Keratinocyte (primary cell): Measurements from ENCODE around the gene ACACB. TPM values are rescaled to one million over a fixed set of nuclear protein-coding genes. Genes with fewer than 3 reads are reported as not detected.

Experiments
- DNase-seq: peaks from one replicate; pipeline ENCODE4 v3.0.0-alpha.2; 2011; ENCODE audit warnings: low read depth, missing footprints, low spot score
- FAIRE-seq: peaks from 2 replicates; lab custom pipeline; 2011; peaks lifted over from hg19 to GRCh38; lab: Jason Lieb, UNC
- H2AFZ ChIP-seq: 2 replicates; pipeline ENCODE4 v1.6.0; 2012; ENCODE audit warnings: low read length, control low read depth, inconsistent platforms; ENCODE audit not compliant: control insufficient read depth
- H3K27ac ChIP-seq: 2 replicates; pipeline ENCODE4 v1.5.1; 2011; ENCODE audit warnings: low read length; ENCODE audit not compliant: control insufficient read depth, insufficient read depth
- H3K27me3 ChIP-seq: 3 replicates; pipeline ENCODE4 v1.6.0; 2011; ENCODE audit warnings: low read length; ENCODE audit not compliant: control insufficient read depth, insufficient read depth; ENCODE audit errors: extremely low read depth
- H3K36me3 ChIP-seq, 2 experiments: 2 replicates in 1 of 2; 3 replicates in 1 of 2; pipeline ENCODE4 v1.5.1; 2011; ENCODE audit warnings: low read length in 2 of 2, mild to moderate bottlenecking in 1 of 2; ENCODE audit not compliant: control insufficient read depth in 2 of 2, insufficient read depth in 2 of 2; ENCODE audit errors: extremely low read depth in 1 of 2
- H3K4me1 ChIP-seq: 3 replicates; pipeline ENCODE4 v1.5.1; 2011; ENCODE audit warnings: low read length; ENCODE audit not compliant: control insufficient read depth, insufficient read depth; ENCODE audit errors: extremely low read depth
- H3K4me2 ChIP-seq: 3 replicates; pipeline ENCODE4 v1.6.0; 2011; ENCODE audit warnings: low read depth, low read length; ENCODE audit not compliant: control insufficient read depth, insufficient read depth; ENCODE audit errors: extremely low read depth
- H3K4me3 ChIP-seq, 3 experiments: fragments of 200-600 bp in 1 of 3; sonication (generic) in 1 of 3; 2 replicates in 2 of 3; 3 replicates in 1 of 3; pipeline ENCODE4 v1.5.1; 2011 to 2016; ENCODE audit warnings: low read length in 3 of 3, mild to moderate bottlenecking in 3 of 3, control low read depth in 2 of 3, inconsistent platforms in 1 of 3, low read depth in 1 of 3, mixed read lengths in 1 of 3, mixed run types in 1 of 3, moderate library complexity in 1 of 3; ENCODE audit not compliant: control insufficient read depth in 2 of 3, insufficient read depth in 2 of 3; ENCODE audit errors: extremely low read depth in 1 of 3
- H3K79me2 ChIP-seq: 2 replicates; pipeline ENCODE4 v1.6.0; 2012; ENCODE audit warnings: low read length; ENCODE audit not compliant: control insufficient read depth, insufficient read depth
- H3K9ac ChIP-seq: 3 replicates; pipeline ENCODE4 v1.6.0; 2011; ENCODE audit warnings: low read length; ENCODE audit not compliant: control insufficient read depth, insufficient read depth; ENCODE audit errors: extremely low read depth
- H3K9me1 ChIP-seq: 3 replicates; pipeline ENCODE4 v1.6.0; 2011; ENCODE audit warnings: low read length; ENCODE audit not compliant: control insufficient read depth, insufficient read depth; ENCODE audit errors: extremely low read depth
- H3K9me3 ChIP-seq: 2 replicates; pipeline ENCODE4 v1.5.1; 2012; ENCODE audit warnings: low read depth, low read length; ENCODE audit not compliant: control insufficient read depth
- H4K20me1 ChIP-seq: 3 replicates; pipeline ENCODE4 v1.6.0; 2011; ENCODE audit warnings: low read length; ENCODE audit not compliant: control insufficient read depth, insufficient read depth; ENCODE audit errors: extremely low read depth
- EZH2 ChIP-seq: IDR thresholded peaks from one replicate; pipeline ENCODE4 v1.6.1; 2012; ENCODE audit warnings: inconsistent platforms, mild to moderate bottlenecking, low read length, moderate library complexity
- dilution Hi-C: fragments of 300-500 bp; cut with MboI; formaldehyde crosslinking; loops from one replicate; pipeline ENCODE4 v1.7.0; 2020; ENCODE audit warnings: low sequenced_read_pairs; ENCODE audit not compliant: extremely low pct_ligation_motif_present
- polyA plus RNA-seq, 5 experiments: library from polyadenylated mRNA; depleted of rRNA in 3 of 5; stranded (reverse) in 3 of 5; stranded (forward) in 1 of 5; unstranded in 1 of 5; fragments of >200 nt; gene quantifications; 1 replicate in 1 of 5; 2 replicates in 3 of 5; 3 replicates in 1 of 5; pipeline versions ENCODE4 v1.2.1 to v1.2.3, GENCODE V29; 2011 to 2012; ENCODE audit warnings: missing spikeins in 2 of 5, low read depth in 1 of 5, low replicate concordance in 1 of 5
- TF ChIP-seq, protein P1 (sequence below), 3 experiments: IDR thresholded peaks in 1 of 3; conservative IDR thresholded peaks in 1 of 3; optimal IDR thresholded peaks in 1 of 3; 2 replicates in 2 of 3; 3 replicates in 1 of 3; pipeline versions ENCODE3 to v1.5.1; 2011; ENCODE audit warnings: low read length in 3 of 3, mild to moderate bottlenecking in 3 of 3, moderate library complexity in 2 of 3, control low read depth in 1 of 3, inconsistent platforms in 1 of 3; ENCODE audit not compliant: insufficient read depth in 2 of 3; ENCODE audit errors: extremely low read depth in 1 of 3

ACACB gene
- polyA plus RNA-seq, 1 donor (not counting 4 experiments of a cell fraction or from before 2014, with no cell fraction given): 1.3 TPM

DNA sequence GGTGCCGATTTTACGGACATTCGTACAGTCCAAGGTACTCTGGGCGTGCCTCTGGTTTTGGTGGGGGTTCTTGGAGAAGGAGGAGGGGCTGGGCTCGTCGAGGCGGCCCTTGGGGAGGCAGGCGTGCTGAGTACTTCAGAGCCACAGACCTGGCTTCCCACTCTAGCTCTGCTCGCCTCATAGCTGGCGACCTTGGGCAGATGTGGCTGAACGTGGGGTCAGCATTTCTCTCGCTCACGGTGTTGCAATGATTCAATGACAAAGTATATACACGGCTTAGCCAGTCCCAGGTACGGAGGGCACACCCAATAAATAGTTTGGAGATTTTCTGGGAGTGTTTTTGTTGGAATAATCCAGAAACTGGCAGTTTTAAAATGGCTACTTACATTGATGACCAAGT lies 117.6 kb downstream of the ACACB start:
- no peak overlapping the region for H3K9ac ChIP-seq
- H3K27me3 ChIP-seq: no peaks in the 10 kb centered on the region
- H3K4me3 ChIP-seq: no peak overlapping the region
- H2AFZ ChIP-seq: no peak overlapping the region
- H4K20me1 ChIP-seq: no peaks in the 10 kb centered on the region
- H3K27ac ChIP-seq: no peak overlapping the region
- no peak overlapping the region for H3K4me2 ChIP-seq
- TF ChIP-seq, protein P1, sequence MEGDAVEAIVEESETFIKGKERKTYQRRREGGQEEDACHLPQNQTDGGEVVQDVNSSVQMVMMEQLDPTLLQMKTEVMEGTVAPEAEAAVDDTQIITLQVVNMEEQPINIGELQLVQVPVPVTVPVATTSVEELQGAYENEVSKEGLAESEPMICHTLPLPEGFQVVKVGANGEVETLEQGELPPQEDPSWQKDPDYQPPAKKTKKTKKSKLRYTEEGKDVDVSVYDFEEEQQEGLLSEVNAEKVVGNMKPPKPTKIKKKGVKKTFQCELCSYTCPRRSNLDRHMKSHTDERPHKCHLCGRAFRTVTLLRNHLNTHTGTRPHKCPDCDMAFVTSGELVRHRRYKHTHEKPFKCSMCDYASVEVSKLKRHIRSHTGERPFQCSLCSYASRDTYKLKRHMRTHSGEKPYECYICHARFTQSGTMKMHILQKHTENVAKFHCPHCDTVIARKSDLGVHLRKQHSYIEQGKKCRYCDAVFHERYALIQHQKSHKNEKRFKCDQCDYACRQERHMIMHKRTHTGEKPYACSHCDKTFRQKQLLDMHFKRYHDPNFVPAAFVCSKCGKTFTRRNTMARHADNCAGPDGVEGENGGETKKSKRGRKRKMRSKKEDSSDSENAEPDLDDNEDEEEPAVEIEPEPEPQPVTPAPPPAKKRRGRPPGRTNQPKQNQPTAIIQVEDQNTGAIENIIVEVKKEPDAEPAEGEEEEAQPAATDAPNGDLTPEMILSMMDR (optimal IDR thresholded peaks at IDR 0.05 in 1 of 3, IDR thresholded peaks at IDR 0.05 in 1 of 3, conservative IDR thresholded peaks at IDR 0.05 in 1 of 3; ENCODE audit: extremely low read depth in 1 of 3, insufficient read depth in 2 of 3, low read length in 3 of 3): no peak
- no peak for TF ChIP-seq EZH2
- no peaks in the 10 kb centered on the region for H3K9me1 ChIP-seq
- no peaks in the 10 kb centered on the region for H3K9me3 ChIP-seq
- dilution Hi-C loops: no loop called here
- no peaks in the 10 kb centered on the region for H3K79me2 ChIP-seq
- H3K4me1 ChIP-seq: no peaks in the 10 kb centered on the region
- no peaks in the 10 kb centered on the region for H3K36me3 ChIP-seq
- no peak for DNase-seq
- no peak for FAIRE-seq

- Histone ChIP-seq H4K20me1 (no peaks in the 10 kb centered on the region), H3K9me1 (no peaks in the 10 kb centered on the region), H3K79me2 (no peaks in the 10 kb centered on the region), H3K27ac (no peak overlapping the region), H3K9ac (no peak overlapping the region), H3K4me1 (no peaks in the 10 kb centered on the region), H2AFZ (no peak overlapping the region), H3K4me3 (no peak overlapping the region), H3K4me2 (no peak overlapping the region), H3K9me3 (no peaks in the 10 kb centered on the region), H3K27me3 (no peaks in the 10 kb centered on the region), H3K36me3 (no peaks in the 10 kb centered on the region)
- no peak for FAIRE-seq
- dilution Hi-C loops: no loop called here
- no peak for TF ChIP-seq EZH2
- TF ChIP-seq, protein P1 (optimal IDR thresholded peaks at IDR 0.05 in 1 of 3, IDR thresholded peaks at IDR 0.05 in 1 of 3, conservative IDR thresholded peaks at IDR 0.05 in 1 of 3; ENCODE audit: extremely low read depth in 1 of 3, insufficient read depth in 2 of 3, low read length in 3 of 3): no peak
- no peak for DNase-seq
Observed at GRCh38 chr12:109236257-109236656, 119.9 kb downstream of the ACACB start.
